Measurements from ENCODE around the gene ZYG11A.

DNA sequence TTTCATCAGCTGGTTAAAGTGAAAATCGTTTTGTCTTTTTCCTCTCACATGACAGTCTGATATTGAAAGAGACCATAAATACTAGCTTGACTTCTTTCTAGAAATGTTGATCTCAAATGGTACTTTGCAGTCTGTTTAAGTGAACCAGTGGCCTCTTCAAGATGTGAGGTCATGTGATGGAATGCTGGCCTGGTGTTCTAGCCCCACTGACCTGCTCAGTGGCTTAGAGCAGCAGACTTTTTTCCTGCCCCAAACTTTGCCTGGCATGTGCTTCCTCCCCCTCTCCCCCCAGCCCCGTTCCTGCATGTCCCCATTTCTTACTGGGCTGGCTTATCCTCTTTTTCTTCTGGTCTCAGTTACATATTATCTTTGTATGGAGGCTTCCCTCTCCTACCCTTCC lies 34.3 kb downstream of the ZYG11A start:
- TF ChIP-seq, protein P1, sequence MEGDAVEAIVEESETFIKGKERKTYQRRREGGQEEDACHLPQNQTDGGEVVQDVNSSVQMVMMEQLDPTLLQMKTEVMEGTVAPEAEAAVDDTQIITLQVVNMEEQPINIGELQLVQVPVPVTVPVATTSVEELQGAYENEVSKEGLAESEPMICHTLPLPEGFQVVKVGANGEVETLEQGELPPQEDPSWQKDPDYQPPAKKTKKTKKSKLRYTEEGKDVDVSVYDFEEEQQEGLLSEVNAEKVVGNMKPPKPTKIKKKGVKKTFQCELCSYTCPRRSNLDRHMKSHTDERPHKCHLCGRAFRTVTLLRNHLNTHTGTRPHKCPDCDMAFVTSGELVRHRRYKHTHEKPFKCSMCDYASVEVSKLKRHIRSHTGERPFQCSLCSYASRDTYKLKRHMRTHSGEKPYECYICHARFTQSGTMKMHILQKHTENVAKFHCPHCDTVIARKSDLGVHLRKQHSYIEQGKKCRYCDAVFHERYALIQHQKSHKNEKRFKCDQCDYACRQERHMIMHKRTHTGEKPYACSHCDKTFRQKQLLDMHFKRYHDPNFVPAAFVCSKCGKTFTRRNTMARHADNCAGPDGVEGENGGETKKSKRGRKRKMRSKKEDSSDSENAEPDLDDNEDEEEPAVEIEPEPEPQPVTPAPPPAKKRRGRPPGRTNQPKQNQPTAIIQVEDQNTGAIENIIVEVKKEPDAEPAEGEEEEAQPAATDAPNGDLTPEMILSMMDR (CRISPR knock-in tag; IDR thresholded peaks at IDR 0.05), result no peak
- no peak for TF ChIP-seq ZSCAN30 (CRISPR knock-in tag; IDR thresholded peaks at IDR 0.05)
- TF ChIP-seq XRCC5 (optimal IDR thresholded peaks at IDR 0.05; ENCODE audit: low read length), result no peak
- no peak for TF ChIP-seq E2F1 (CRISPR knock-in tag; IDR thresholded peaks at IDR 0.05)
- no peak for TF ChIP-seq ZBTB8A (CRISPR knock-in tag; IDR thresholded peaks at IDR 0.05; ENCODE audit: borderline replicate concordance, low read depth)
- no peak for TF ChIP-seq NR2C2 (CRISPR knock-in tag; IDR thresholded peaks at IDR 0.05; ENCODE audit: borderline replicate concordance)
- no peak for TF ChIP-seq FIP1L1 (IDR thresholded peaks at IDR 0.05; ENCODE audit: borderline replicate concordance, insufficient read depth, low read depth, low read length)
- no peak for TF ChIP-seq ZNF580 (CRISPR knock-in tag; IDR thresholded peaks at IDR 0.05; ENCODE audit: borderline replicate concordance, low read depth)
- no peak for TF ChIP-seq BCL3 (CRISPR knock-in tag; IDR thresholded peaks at IDR 0.05)
- TF ChIP-seq ZNF326 (CRISPR knock-in tag; IDR thresholded peaks at IDR 0.05; ENCODE audit: borderline replicate concordance), result no peak
- TF ChIP-seq NFE2L2 (IDR thresholded peaks at IDR 0.05; ENCODE audit: low read length), result no peak

All from HepG2 (cell line).